22Rv1 (cell line): ENCODE measurements around the gene C20orf173.

ENCODE experiments used
- H3K27ac ChIP-seq: fragments of 450-650 bp; 2 replicates; pipeline ENCODE4 v1.5.1; 2017
- CTCF ChIP-seq: fragments of 450-650 bp; IDR thresholded peaks from 2 replicates; pipeline ENCODE4 v1.5.1; 2017; ENCODE audit warnings: mild to moderate bottlenecking
- ZFX ChIP-seq: fragments of 450-650 bp; IDR thresholded peaks from 2 replicates; pipeline ENCODE4 v1.6.1; 2017; ENCODE audit warnings: antibody characterized with exemption, borderline replicate concordance

Gene C20orf173

DNA sequence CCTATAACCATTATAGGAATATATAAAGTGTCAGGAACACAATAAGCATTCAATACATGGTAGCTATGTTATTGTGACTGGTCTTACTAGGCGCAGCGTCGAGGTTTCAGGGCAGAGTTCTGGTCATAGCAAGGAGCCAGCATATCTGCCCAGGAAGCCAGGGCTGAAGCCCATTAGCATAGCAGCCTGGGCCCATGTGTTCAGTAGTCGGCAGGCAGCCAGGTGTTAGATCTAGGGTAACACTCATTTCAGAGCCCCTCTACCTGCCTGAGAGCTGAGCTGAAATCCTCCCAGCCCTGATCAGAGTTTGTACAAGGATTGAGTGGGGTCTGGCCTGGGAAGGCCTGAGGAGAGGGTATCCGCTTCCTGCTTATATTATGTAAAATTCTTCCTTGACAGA lies 32.1 kb downstream of the C20orf173 start:
- H3K27ac ChIP-seq: no peak overlapping the region
- TF ChIP-seq CTCF (no peak), ZFX (no peak)

DNA sequence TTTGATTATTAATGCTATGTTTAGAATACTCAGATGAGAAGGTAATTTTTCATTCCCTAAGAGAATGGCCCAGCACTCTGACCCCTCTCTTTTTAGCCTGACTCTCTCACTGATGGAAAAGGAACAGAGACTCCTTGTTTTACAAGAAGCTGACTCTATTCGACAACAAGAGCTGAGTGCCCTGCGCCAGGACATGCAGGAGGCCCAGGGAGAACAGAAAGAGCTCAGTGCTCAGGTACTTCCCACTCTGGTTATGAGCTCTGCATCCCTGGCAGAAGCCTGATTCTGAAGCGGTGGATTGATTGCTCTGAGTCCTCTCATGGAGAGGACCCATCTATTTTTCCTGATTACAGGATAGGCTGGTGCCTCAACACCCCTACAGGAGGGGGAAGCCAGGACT lies 33.0 kb downstream of the C20orf173 start:
- H3K27ac ChIP-seq: no peak overlapping the region
- TF ChIP-seq ZFX: no peak
- no peak for TF ChIP-seq CTCF

DNA sequence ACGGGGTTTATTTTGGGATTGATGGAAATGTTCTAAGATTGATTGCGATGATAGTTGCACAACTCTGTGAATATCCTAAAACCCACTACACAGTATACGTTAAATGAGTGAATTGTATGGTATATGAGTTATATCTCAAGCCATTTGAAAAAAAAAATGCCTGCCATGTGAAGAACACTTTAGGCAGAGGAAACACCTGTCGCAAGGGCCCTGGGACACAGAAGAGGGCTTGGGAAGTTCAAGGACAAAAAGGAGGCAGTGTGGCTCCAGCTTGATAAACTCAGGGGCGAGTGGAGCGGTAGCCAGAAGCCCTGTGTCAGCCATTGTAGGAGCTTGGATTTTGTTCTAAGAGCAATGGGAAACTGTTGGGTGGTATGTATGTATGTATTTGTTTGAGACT lies 37.1 kb downstream of the C20orf173 start:
- TF ChIP-seq CTCF (no peak), ZFX (no peak)
- no peak overlapping the region for H3K27ac ChIP-seq

DNA sequence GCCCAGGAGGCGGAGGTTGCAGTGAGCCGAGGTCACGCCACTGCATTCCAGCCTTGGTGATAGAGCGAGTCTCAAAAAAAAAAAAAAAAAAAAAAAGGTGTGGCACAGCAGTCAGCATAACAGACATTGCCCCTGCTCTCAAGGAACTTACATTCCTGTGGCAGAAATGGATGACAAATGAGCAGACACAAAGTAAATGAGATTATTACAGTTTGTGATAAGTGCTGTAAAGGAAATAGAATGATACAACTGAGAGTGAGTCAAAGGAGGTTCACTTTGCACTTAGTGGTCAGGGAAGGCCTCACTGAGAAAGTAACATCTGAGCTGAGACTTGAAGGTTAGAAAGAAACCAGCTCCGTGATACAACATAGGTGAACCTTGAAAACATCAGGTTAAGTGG lies 37.6 kb downstream of the C20orf173 start:
- no peak overlapping the region for H3K27ac ChIP-seq
- TF ChIP-seq ZFX: no peak
- no peak for TF ChIP-seq CTCF

DNA sequence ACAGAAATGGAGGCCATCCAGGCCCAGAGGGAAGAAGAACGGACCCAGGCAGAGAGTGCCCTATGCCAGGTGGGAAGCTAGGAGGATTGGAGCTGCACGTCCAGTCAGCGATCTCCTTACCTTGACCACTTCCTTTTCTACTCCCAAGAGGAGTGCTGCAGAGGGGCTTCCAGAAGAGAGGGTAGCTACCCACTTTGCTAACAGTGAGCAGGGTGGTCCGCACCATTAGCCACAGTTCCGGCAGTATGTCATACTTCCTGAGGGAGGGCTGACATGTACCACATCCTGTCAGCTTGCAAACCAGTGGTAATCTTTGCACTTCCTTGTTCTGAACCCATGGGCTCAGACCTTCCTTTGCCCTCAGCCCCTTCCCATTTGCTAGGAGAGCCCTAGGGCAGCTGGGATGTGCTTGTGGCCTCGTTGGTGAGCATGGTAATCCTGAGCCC lies 38.7 kb downstream of the C20orf173 start:
- H3K27ac ChIP-seq: no peak overlapping the region
- TF ChIP-seq ZFX: no peak
- TF ChIP-seq CTCF: no peak

GRCh38 chr20:35489717-35490116 lies 39.7 kb downstream of the C20orf173 start:
- no peak overlapping the region for H3K27ac ChIP-seq
- TF ChIP-seq ZFX (no peak), CTCF (no peak)

- TF ChIP-seq CTCF: no peak
- no peak for TF ChIP-seq ZFX
- no peak overlapping the region for H3K27ac ChIP-seq
These were observed 42.0 kb downstream of the C20orf173 start for GRCh38 chr20:35487479-35487878.
